C4-2B (cell line): ENCODE measurements around the gene LEPR.

Experiments
- H3K27ac ChIP-seq: fragments of 450-650 bp; 2 replicates; pipeline ENCODE4 v1.5.1; 2017
- ZFX ChIP-seq: fragments of 450-650 bp; IDR thresholded peaks from 2 replicates; pipeline ENCODE4 v1.6.1; 2017
- TF ChIP-seq, protein P1 (sequence below): fragments of 450-650 bp; conservative IDR thresholded peaks from 2 replicates; pipeline ENCODE4 v1.5.1; 2017; ENCODE audit warnings: mild to moderate bottlenecking

Gene LEPR

GRCh38 chr1:65435987-65436386 is 15.5 kb downstream of the LEPR start:
- TF ChIP-seq, protein P1, sequence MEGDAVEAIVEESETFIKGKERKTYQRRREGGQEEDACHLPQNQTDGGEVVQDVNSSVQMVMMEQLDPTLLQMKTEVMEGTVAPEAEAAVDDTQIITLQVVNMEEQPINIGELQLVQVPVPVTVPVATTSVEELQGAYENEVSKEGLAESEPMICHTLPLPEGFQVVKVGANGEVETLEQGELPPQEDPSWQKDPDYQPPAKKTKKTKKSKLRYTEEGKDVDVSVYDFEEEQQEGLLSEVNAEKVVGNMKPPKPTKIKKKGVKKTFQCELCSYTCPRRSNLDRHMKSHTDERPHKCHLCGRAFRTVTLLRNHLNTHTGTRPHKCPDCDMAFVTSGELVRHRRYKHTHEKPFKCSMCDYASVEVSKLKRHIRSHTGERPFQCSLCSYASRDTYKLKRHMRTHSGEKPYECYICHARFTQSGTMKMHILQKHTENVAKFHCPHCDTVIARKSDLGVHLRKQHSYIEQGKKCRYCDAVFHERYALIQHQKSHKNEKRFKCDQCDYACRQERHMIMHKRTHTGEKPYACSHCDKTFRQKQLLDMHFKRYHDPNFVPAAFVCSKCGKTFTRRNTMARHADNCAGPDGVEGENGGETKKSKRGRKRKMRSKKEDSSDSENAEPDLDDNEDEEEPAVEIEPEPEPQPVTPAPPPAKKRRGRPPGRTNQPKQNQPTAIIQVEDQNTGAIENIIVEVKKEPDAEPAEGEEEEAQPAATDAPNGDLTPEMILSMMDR = no peak
- TF ChIP-seq ZFX = no peak

GRCh38 chr1:65437616-65438015 is 17.1 kb downstream of the LEPR start:
- H3K27ac ChIP-seq = no peak overlapping the region

More at GRCh38 chr1:65435987-65436386, 15.5 kb downstream of the LEPR start:
- H3K27ac ChIP-seq = no peak overlapping the region

GRCh38 chr1:65440322-65440900 is 19.9 kb downstream of the LEPR start:
- TF ChIP-seq, protein P1 = no peak
- TF ChIP-seq ZFX = no peak
- H3K27ac ChIP-seq = no peak overlapping the region

More at GRCh38 chr1:65437616-65438015, 17.1 kb downstream of the LEPR start:
- no peak for TF ChIP-seq ZFX
- TF ChIP-seq, protein P1 = no peak

- no peak overlapping the region for H3K27ac ChIP-seq
- no peak for TF ChIP-seq ZFX
- TF ChIP-seq, protein P1 = no peak
Measured at GRCh38 chr1:65440915-65441314, 20.4 kb downstream of the LEPR start.

GRCh38 chr1:65441464-65441863 is 21.0 kb downstream of the LEPR start:
- TF ChIP-seq, protein P1 = no peak
- no peak for TF ChIP-seq ZFX

DNA sequence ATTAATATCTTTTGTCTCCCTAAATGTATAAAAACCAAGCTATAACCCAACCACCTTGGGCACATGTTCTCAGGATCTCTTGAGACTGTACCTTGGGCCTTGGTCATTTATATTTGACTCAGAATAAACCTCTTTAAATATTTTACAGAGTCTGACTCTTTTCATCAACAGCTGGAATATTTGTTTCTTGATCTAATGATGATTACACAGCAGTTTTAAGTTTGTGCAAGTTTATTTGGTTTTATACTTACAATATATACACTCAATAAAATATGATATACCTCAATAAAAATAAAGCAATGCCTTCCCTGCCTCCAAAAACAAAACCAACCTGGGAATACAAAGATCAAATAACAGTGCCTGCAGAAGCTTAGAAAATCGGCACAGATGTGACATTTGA is 22.0 kb downstream of the LEPR start:
- TF ChIP-seq ZFX = no peak
- TF ChIP-seq, protein P1 = no peak

More at GRCh38 chr1:65441464-65441863, 21.0 kb downstream of the LEPR start:
- H3K27ac ChIP-seq = no peak overlapping the region

GRCh38 chr1:65443647-65444046 is 23.2 kb downstream of the LEPR start:
- H3K27ac ChIP-seq = no peak overlapping the region

More for the DNA sequence above, 22.0 kb downstream of the LEPR start:
- H3K27ac ChIP-seq = no peak overlapping the region

More at GRCh38 chr1:65443647-65444046, 23.2 kb downstream of the LEPR start:
- TF ChIP-seq ZFX = no peak
- TF ChIP-seq, protein P1 = no peak
